Measurements from ENCODE around the gene N4BP2L2. TPM values are rescaled to one million over a fixed set of nuclear protein-coding genes. Genes with fewer than 3 reads are reported as not detected.

N4BP2L2 gene
- 100 to 1,000 TPM; 121 to 123 TPM for total RNA-seq
- polyA plus RNA-seq (ENCODE audit: insufficient read length in 6 of 6): 100 to 1,000 TPM; 217 to 301 (median 250) TPM
- long read RNA-seq, donor 1, full-length matches to known transcripts: 58 of 226 reads
- long read RNA-seq, donor 1, partial matches to known transcripts: 159 of 226 reads
- long read RNA-seq, donor 1, other reads (novel, unspliced or antisense): 9 of 226 reads
- long read RNA-seq, donor 2, full-length matches to known transcripts: 53 of 126 reads
- long read RNA-seq, donor 2, partial matches to known transcripts: 61 of 126 reads
- long read RNA-seq, donor 2, other reads (novel, unspliced or antisense): 12 of 126 reads
- long read RNA-seq, donor 3, full-length matches to known transcripts: 25 of 42 reads
- long read RNA-seq, donor 3, partial matches to known transcripts: 17 of 42 reads
- long read RNA-seq, donor 3, other reads (novel, unspliced or antisense): 0 of 42 reads
- long read RNA-seq, donor 4, partial matches to known transcripts: 19 of 28 reads
- long read RNA-seq, donor 4, other reads (novel, unspliced or antisense): 8 of 28 reads
- long read RNA-seq, donor 5, full-length matches to known transcripts: 32 of 73 reads
- long read RNA-seq, donor 5, partial matches to known transcripts: 41 of 73 reads
- long read RNA-seq, donor 5, other reads (novel, unspliced or antisense): 0 of 73 reads
- long read RNA-seq, donor 6, full-length matches to known transcripts: 34 of 91 reads
- long read RNA-seq, donor 6, partial matches to known transcripts: 57 of 91 reads
- long read RNA-seq, donor 6, other reads (novel, unspliced or antisense): 0 of 91 reads
- long read RNA-seq, donor 7, full-length matches to known transcripts: 39 of 55 reads
- long read RNA-seq, donor 7, partial matches to known transcripts: 16 of 55 reads
- long read RNA-seq, donor 7, other reads (novel, unspliced or antisense): 0 of 55 reads
- long read RNA-seq, donor 8, full-length matches to known transcripts: 38 of 59 reads
- long read RNA-seq, donor 8, partial matches to known transcripts: 21 of 59 reads
- long read RNA-seq, donor 8, other reads (novel, unspliced or antisense): 0 of 59 reads
- long read RNA-seq, donor 9, full-length matches to known transcripts: 1 of 1 reads
- long read RNA-seq, donor 9, partial matches to known transcripts: 0 of 1 reads
- long read RNA-seq, donor 9, other reads (novel, unspliced or antisense): 0 of 1 reads
- long read RNA-seq, donor 10, partial matches to known transcripts: 6 of 14 reads
- long read RNA-seq, donor 10, other reads (novel, unspliced or antisense): 6 of 14 reads
- long read RNA-seq, donor 11, full-length matches to known transcripts: 11 of 26 reads
- long read RNA-seq, donor 11, partial matches to known transcripts: 15 of 26 reads
- long read RNA-seq, donor 11, other reads (novel, unspliced or antisense): 0 of 26 reads
- long read RNA-seq, donor 12, full-length matches to known transcripts: 42 of 70 reads
- long read RNA-seq, donor 12, partial matches to known transcripts: 21 of 70 reads
- long read RNA-seq, donor 12, other reads (novel, unspliced or antisense): 7 of 70 reads

DNA sequence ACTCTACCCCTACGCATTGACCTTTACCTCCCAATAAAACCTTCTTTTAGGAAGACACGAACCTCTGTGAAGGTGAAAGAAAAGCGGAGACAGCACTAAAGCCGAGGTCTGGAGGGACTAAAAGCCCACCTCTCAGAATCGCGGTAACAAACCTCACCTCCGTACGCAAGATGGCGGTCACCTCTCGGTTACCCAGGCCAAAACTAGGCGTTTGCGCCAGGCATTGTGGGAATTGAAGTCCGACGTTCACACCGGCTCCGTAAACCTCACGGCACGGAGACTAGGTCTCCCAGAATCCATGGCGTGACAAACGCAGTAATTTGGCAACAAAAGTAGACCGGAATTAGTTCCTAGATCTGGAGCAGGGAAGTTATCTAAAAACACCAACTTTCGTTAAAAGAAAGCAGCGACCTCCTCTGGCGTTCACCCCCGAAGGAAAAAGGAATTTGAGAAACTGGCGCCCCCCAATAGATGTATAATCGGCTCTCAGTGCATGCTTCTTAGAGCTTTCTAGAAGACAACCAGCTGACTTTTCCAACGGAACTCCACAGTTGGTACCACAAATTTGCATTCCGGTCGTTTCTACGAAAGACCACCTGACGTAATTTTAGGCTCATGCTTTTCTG, at the start of gene N4BP2L2:
Gene N4BP2L2, minus strand, starts transcription at position 175 of the 626 bp plus-strand sequence. CDS start 1,768 bp downstream, outside the sequence.
- intact Hi-C loops (cut with DNase I): no loop called here
- Histone ChIP-seq H3K9me3 (no peaks in the 10 kb centered on the region), H3K4me3 (peak within 1 kb of the TSS; percentile 66 to 82), H3K4me1 (peaks cover 10 to 48% of the 10 kb centered on the region in 2 donors), H3K27me3 (no peaks in the 10 kb centered on the region), H3K36me3 (peaks cover 0 to 15% of the 10 kb centered on the region in 2 donors), H3K27ac (peak within 1 kb of the TSS; percentile 96)
- no peak for TF ChIP-seq CTCF (IDR thresholded peaks at IDR 0.05)
- peak; percentile 93 to 98 (median 96) for DNase-seq
- ATAC-seq: peak; percentile 100

DNA sequence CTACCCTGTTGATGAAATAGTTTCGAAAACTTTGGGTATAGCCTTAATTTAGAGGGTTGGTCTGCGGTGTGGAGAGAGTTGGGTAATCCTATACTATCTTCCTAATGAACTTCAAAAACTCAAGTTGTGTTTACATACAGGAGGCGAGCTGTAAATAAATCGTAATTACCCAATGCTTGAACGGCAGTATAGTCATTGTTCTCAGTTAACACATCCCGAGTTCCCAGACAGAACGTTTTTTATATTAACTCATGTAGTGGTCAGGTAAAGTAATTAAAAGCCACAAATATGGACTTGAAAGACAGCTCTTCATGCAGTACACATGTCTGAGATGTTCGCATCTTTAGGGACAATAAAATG, 49.2 kb upstream of the N4BP2L2 start:
- H3K36me3 ChIP-seq: no peaks in the 10 kb centered on the region
- H3K27me3 ChIP-seq: no peaks in the 10 kb centered on the region
- DNase-seq (no peak), ATAC-seq (no peak)
- H3K27ac ChIP-seq: peak overlapping the region; percentile 91 to 98
- peak overlapping the region; percentile 53 to 70 for H3K4me3 ChIP-seq
- H3K9me3 ChIP-seq: no peaks in the 10 kb centered on the region
- TF ChIP-seq CTCF (IDR thresholded peaks at IDR 0.05): no peak
- H3K4me1 ChIP-seq: peaks cover 10 to 45% of the 10 kb centered on the region in 2 donors
- intact Hi-C loops (cut with DNase I): loop anchor here in 1 of 2 donors (5.0 kb wide), 1 partner anchor 50 kb away; no protein-coding TSS in a partner anchor

DNA sequence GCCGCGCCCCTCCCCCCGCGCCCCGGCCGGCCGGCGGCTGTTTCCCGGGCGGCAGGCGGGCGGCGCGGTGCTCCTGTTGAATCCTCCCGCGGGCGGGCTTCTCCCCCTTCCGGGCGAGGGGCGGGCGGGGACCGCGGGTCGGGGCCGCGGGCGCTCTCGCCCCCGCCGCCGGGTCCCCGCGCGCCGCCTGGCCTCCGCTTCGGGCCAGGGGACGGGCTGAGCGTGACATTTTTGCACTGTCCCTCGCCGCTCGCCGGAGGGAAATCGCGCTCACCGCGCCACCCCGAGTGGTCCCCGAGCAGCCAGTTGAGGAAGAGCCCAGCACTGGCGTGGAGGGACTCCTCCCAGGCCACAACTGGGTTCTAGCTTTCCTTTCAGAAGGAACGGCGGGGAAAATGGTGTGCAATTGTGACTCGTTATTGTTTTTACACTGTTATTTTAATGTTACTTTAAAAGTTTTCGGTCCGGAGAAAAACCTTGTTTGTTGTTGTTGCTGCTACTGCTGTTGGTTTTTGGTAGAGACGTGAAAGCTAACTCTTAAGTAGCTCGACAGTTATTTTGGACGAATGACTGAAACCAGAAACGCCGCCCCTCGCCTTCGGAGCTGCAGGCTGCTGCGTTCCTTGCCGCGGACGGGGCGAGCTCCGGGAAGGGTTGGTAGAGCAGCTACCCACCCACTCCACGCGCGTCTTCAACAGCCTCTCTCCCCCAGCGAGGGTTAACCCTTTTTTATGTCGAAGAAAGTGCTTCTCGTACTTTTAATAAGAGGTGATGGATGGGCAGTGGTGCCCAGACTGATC, 48.6 kb upstream of the N4BP2L2 start:
- peak; percentile 71 to 91 (median 84) for DNase-seq
- Histone ChIP-seq H3K27ac (peak overlapping the region; percentile 91 to 98), H3K4me3 (peak overlapping the region; percentile 53 to 70), H3K27me3 (no peaks in the 10 kb centered on the region), H3K36me3 (no peaks in the 10 kb centered on the region), H3K4me1 (peaks cover 10 to 45% of the 10 kb centered on the region in 2 donors), H3K9me3 (no peaks in the 10 kb centered on the region)
- no peak for TF ChIP-seq CTCF (IDR thresholded peaks at IDR 0.05)
- peak; percentile 34 for ATAC-seq
- intact Hi-C loops (cut with DNase I): loop anchor here in 1 of 2 donors (5.0 kb wide), 1 partner anchor 50 kb away; no protein-coding TSS in a partner anchor
